Measurements from ENCODE around the gene KPTN.

KPTN gene

DNA sequence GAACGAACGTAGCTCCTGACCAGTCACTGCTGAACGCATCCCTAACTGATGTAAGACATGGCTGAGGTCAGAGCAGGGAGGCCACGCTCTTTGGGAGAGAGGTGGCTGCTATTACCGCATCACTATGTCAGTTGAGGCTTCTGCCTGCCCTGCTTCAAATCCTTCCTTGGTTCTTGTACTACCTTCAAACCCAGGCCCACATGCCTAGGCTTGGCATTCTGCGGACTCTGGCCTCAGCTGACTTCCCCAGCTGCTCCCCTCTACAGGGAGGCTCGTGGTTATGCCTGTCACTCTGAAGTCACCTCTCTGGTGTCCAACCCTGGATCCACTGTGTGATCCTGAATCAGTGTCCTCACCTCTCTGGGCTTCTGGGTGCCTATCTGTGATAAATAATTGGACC, 49.9 kb downstream of the KPTN start:
- DNase-seq (ENCODE audit: low read depth) = no peak

DNA sequence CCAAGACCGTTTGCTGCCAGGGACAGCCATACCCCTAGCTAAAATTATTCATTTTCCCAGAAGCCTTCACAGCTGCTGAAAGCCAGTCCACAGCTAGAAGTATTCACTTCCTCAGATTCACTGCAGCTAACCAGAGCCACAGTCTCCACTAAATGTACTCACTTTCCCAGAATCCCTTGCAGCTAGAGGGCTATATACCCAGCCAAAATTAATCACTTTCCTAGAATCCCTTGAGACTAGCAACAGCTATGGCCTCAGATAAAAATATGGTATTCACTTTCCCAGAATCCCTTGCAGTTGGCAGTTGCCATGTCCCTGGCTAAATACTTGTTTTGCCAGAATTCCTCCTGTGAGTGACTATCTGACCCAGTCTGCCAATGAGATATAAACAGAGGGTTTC, 50.9 kb downstream of the KPTN start:
- DNase-seq (ENCODE audit: low read depth) = no peak

- no peak for DNase-seq (ENCODE audit: low read depth)
Measured at GRCh38 chr19:47432499-47432898, 51.5 kb downstream of the KPTN start.

- DNase-seq (ENCODE audit: low read depth) = no peak
Measured at GRCh38 chr19:47432091-47432490, 51.9 kb downstream of the KPTN start.

DNA sequence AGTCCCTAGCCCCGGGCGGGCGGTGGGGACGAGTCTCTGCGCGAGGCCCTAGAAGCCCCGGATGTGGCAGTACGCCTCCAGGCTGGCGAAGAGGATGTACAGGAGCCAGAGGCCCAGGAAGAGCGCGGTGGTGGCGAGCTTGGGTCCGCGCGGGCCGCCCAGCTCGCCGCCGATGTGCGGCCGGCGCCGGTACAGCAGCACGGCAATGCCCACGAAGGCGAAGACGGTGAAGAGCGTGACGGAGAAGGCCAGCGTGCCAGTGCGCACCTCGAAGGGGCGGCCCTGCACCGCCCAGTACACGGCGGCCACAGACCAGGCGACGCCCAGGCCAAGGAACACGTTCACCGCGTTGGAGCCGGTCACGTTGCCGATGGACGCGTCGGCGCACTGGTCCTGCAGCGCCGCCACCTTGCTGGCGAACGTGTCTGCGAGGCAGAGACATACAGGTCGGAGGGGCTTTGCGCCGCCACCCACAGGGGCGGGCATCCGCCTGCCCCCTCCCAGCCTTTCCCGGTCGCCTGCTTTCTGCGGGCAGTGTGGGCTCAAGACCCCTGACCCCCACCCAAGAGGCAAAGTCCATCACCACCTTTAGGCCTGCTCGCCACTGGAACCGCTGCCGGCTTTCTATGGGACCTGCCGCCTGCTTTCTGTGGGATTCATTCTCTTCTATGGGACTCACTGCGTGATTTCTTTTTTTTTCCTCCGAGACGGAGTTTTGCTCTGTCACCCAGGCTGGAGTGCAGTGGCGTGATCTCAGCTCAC, 53.8 kb downstream of the KPTN start:
- no peak for DNase-seq (ENCODE audit: low read depth)

GRCh38 chr19:47429140-47429793, 54.8 kb downstream of the KPTN start:
- no peak for DNase-seq (ENCODE audit: low read depth)

DNA sequence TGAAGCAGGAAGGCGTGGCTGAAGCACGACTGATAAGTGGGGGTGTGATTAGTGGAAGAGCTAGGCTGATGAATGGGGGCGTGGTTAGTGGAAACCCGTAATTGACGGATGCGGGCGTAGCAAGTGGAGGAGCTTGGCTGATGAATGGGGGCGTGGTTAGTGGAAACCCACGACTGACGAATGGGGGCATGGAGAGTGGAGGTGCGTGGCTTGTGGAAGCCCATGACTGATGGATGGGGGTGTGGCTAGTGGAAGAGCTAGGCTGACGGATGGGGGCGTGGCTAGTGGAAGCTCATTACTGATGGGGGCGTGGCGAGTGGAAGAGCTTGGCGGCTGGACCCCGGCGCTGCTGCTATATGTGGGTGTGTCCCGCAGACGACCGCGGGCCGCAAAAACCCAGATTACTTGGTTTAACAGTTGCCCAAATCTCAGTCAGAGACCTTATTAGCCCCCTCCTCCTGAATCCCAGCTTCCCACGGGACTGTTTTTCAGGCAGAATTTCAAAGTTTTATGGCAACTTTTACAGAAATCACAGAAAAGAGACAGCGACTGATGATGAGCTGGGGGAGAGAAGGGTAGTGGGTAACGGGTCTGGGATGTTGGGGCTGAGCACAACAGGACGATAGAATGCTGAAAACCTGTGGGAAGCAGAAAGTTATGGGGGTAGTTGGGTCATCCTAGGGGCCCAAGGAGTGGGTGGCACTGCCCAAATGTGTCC, 55.7 kb downstream of the KPTN start:
- DNase-seq (ENCODE audit: low read depth) = peak; percentile 43

DNA sequence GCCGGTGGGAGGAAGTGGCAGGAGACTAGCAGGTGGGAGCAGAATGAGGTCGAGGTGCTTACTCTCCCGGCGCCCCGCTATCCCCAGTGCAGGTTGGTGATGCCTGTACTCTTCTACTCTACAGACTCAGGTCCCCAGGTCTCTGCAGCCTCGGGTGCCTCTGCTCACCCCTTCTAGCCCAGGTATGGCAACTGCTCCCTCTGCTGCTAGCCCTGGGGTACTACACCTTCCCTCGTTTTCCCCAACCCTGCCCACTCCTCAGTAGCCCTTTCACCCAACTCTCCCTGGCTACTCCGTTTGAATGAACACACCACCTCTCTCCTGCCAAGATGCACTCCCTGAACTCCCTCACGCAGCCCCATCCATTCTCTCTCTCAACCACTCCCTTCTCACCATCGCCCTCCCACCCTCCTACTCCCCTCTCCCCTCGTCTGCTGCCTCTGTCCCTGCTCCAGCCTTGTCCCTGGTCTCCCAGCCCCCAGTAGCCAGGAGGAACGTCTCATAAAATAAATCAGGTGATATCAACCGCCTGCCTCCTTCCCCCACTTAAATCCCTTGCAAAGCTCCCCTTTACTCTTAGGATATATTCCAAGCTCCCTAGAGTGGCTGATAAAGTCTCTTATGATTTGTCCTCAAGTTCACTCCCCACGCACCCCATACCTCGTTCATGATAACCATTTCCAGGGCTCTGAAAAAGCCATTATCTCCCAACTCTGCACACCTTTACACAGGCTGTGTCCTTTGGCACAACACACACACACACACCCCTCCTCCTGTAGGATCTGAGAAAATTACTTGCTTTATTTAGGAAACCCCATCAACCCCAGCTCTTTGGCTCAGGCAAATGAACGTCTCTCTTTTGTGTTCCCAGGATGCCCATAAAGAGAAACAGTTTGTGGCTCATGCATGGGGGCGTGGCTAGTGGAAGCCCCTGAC, 56.5 kb downstream of the KPTN start:
- DNase-seq (ENCODE audit: low read depth) = peak; percentile 42

All from stimulated activated CD8-positive, alpha-beta memory T cell treated with anti-CD3 and anti-CD28 coated beads, Interleukin-15, amount 100 ng/mL, for 24 hours (primary cell).